Mesenchymal stem cell (in vitro differentiated cells and primary cell): ENCODE data around the gene EEF1B2.
"Not testable (repeated sequence)": the region's sequence is repeated elsewhere in the genome, so short reads cannot be mapped to it uniquely, and the experiment has no call there.

ENCODE experiments used
- DNase-seq: peaks from one replicate; pipeline ENCODE4 v3.0.0-alpha.2; 2013
- H2AFZ ChIP-seq: one replicate; pipeline ENCODE4 v1.6.1; 2013; ENCODE audit warnings: low read depth, mild to moderate bottlenecking, control low read depth, inconsistent platforms, low read length, moderate library complexity
- H2AK5ac ChIP-seq: 2 replicates; pipeline ENCODE4 v1.6.1; 2013; ENCODE audit warnings: low read length, moderate library complexity, mild to moderate bottlenecking, inconsistent platforms; ENCODE audit not compliant: severe bottlenecking
- H2BK120ac ChIP-seq: one replicate; pipeline ENCODE4 v1.6.1; 2013; ENCODE audit warnings: low read depth, mild to moderate bottlenecking, inconsistent platforms, low read length, moderate library complexity
- H2BK12ac ChIP-seq, 2 experiments: one replicate each; pipeline ENCODE4 v1.6.1; 2013; ENCODE audit warnings: inconsistent platforms in 2 of 2, low read length in 2 of 2, mild to moderate bottlenecking in 2 of 2, moderate library complexity in 2 of 2, control low read depth in 1 of 2
- H2BK15ac ChIP-seq: one replicate; pipeline ENCODE4 v1.6.1; 2013; ENCODE audit warnings: mild to moderate bottlenecking, low read depth, inconsistent platforms; ENCODE audit not compliant: poor library complexity, severe bottlenecking
- H2BK5ac ChIP-seq: 2 replicates; pipeline ENCODE4 v1.6.1; 2013; ENCODE audit warnings: low read depth, mild to moderate bottlenecking, low read length, control low read depth, inconsistent platforms; ENCODE audit not compliant: poor library complexity, severe bottlenecking
- H3K14ac ChIP-seq, 2 experiments: one replicate each; pipeline ENCODE4 v1.6.1; 2013; ENCODE audit warnings: inconsistent platforms in 2 of 2, low read length in 2 of 2, control low read depth in 1 of 2, mild to moderate bottlenecking in 1 of 2, moderate library complexity in 1 of 2
- H3K18ac ChIP-seq, 2 experiments: one replicate each; pipeline ENCODE4 v1.6.1; 2013; ENCODE audit warnings: inconsistent platforms in 2 of 2, low read length in 2 of 2, control low read depth in 1 of 2, low read depth in 1 of 2, mild to moderate bottlenecking in 1 of 2
- H3K23ac ChIP-seq, 2 experiments: one replicate each; pipeline ENCODE4 v1.6.1; 2013; ENCODE audit warnings: inconsistent platforms in 2 of 2, low read length in 2 of 2, mild to moderate bottlenecking in 2 of 2, moderate library complexity in 2 of 2, control low read depth in 1 of 2
- H3K27ac ChIP-seq: 2 replicates; pipeline ENCODE4 v1.5.1; 2013; ENCODE audit warnings: mild to moderate bottlenecking, moderate library complexity, low read length, control low read depth, inconsistent platforms; ENCODE audit not compliant: poor library complexity, severe bottlenecking
- H3K27me3 ChIP-seq, 2 experiments: 2 replicates each; pipeline versions ENCODE4 v1.6.1 to v1.7.0; 2013; ENCODE audit warnings: low read length in 2 of 2, mild to moderate bottlenecking in 2 of 2, moderate library complexity in 2 of 2, control low read depth in 1 of 2, inconsistent platforms in 1 of 2; ENCODE audit not compliant: control insufficient read depth in 1 of 2, insufficient read depth in 1 of 2
- H3K36me3 ChIP-seq, 2 experiments: 2 replicates each; pipeline versions ENCODE4 v1.6.1 to v1.7.0; 2013; ENCODE audit warnings: low read length in 2 of 2, control low read depth in 1 of 2, inconsistent platforms in 1 of 2, low read depth in 1 of 2, mild to moderate bottlenecking in 1 of 2; ENCODE audit not compliant: insufficient read depth in 2 of 2, control insufficient read depth in 1 of 2
- H3K4ac ChIP-seq, 2 experiments: one replicate each; pipeline ENCODE4 v1.6.1; 2013; ENCODE audit warnings: inconsistent platforms in 2 of 2, low read length in 2 of 2, mild to moderate bottlenecking in 2 of 2, moderate library complexity in 2 of 2, control low read depth in 1 of 2, low read depth in 1 of 2
- H3K4me1 ChIP-seq: 2 replicates; pipeline ENCODE4 v1.6.1; 2013; ENCODE audit warnings: low read depth, low read length, control low read depth; ENCODE audit not compliant: control insufficient read depth, insufficient read depth
- H3K4me2 ChIP-seq: 2 replicates; pipeline ENCODE4 v1.6.1; 2013; ENCODE audit warnings: low read length, mild to moderate bottlenecking, inconsistent platforms; ENCODE audit not compliant: poor library complexity, severe bottlenecking
- H3K4me3 ChIP-seq, 2 experiments: 2 replicates each; pipeline versions ENCODE4 v1.5.1 to v1.7.0; 2013; ENCODE audit warnings: low read length in 2 of 2, mild to moderate bottlenecking in 2 of 2, control low read depth in 1 of 2, low read depth in 1 of 2; ENCODE audit not compliant: insufficient read depth in 1 of 2
- H3K79me1 ChIP-seq: replicated peaks from 2 replicates; pipeline ENCODE4 v1.6.1; 2013; ENCODE audit warnings: mild to moderate bottlenecking, control low read depth, low read length, inconsistent platforms; ENCODE audit not compliant: poor library complexity, severe bottlenecking
- H3K9ac ChIP-seq: 2 replicates; pipeline ENCODE4 v1.7.0; 2013; ENCODE audit warnings: mild to moderate bottlenecking, low read length, moderate library complexity
- H3K9me3 ChIP-seq: 2 replicates; pipeline ENCODE4 v1.7.0; 2013; ENCODE audit warnings: mild to moderate bottlenecking, low read length; ENCODE audit not compliant: control insufficient read depth
- H4K8ac ChIP-seq: one replicate; pipeline ENCODE4 v1.6.1; 2013; ENCODE audit warnings: inconsistent platforms, mild to moderate bottlenecking, low read length, moderate library complexity
- H4K91ac ChIP-seq: one replicate; pipeline ENCODE4 v1.6.1; 2013; ENCODE audit warnings: mild to moderate bottlenecking, low read length, inconsistent platforms
- WGBS: methylation state at CpG from one replicate; pipeline ENCODE4 v1.1.7; 2013; ENCODE audit warnings: mixed read lengths; 5-methylcytosine and 5-hydroxymethylcytosine counted together

The EEF1B2 gene

GRCh38 chr2:206163251-206163880, 3.7 kb downstream of the EEF1B2 start:
- Histone ChIP-seq H3K14ac (no peak overlapping the region), H3K36me3 (peaks cover 16 to 49% of the 10 kb centered on the region in 2 experiments), H2BK5ac (no peak overlapping the region), H3K4me3 (no peak overlapping the region), H3K18ac (no peak overlapping the region), H2AK5ac (no peak overlapping the region), H3K27me3 (no peaks in the 10 kb centered on the region), H2BK15ac (no peak overlapping the region), H3K4me1 (peaks cover 2% of the 10 kb centered on the region), H4K91ac (no peak overlapping the region), H3K23ac (peak overlapping the region in 1 of 2 experiments; percentile 23), H2BK120ac (no peak overlapping the region), H3K27ac (no peak overlapping the region), H3K4ac (no peak overlapping the region), H2BK12ac (no peak overlapping the region), H2AFZ (no peak overlapping the region), H3K4me2 (no peak overlapping the region), H3K79me1 (peaks cover 4% of the 10 kb centered on the region), H3K9me3 (no peaks in the 10 kb centered on the region), H4K8ac (no peak overlapping the region), H3K9ac (peak overlapping the region; percentile 21)
- 99% methylated on average over 3 of the region's 3 CpGs for WGBS
- DNase-seq: no peak

DNA sequence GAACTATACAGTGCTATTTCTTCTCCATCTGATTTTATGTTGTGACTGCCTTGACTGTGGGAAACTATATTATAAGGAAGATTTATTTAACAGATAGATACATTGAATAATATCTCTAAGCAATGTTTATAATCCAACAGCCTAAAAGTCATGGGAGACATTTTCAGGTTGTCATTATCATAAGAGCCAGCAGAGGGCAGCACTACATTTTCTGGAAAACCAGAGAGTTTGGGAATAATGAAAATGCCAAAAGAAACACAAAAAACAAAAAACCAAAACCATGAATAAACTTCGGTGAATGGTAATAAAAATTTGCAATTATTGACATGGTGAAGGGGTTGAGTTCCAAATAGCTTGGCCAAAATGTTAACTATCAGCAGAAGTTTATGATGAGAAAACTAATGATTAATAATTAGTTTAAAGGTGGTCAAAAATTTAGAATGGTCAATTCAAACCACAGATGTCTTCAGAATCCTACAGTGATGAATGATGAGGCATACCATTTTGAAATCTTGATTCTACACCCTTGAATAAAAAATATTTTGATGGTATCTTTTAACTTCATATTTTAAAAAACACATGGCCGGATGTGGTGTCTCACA, 4.7 kb downstream of the EEF1B2 start:
- Histone ChIP-seq H3K23ac (no peak overlapping the region), H3K14ac (no peak overlapping the region), H3K36me3 (peaks cover 23 to 49% of the 10 kb centered on the region in 2 experiments), H4K8ac (no peak overlapping the region), H2AK5ac (no peak overlapping the region), H2AFZ (no peak overlapping the region), H3K27ac (no peak overlapping the region), H3K4me3 (no peak overlapping the region), H2BK5ac (no peak overlapping the region), H2BK15ac (no peak overlapping the region), H2BK120ac (no peak overlapping the region), H3K27me3 (no peaks in the 10 kb centered on the region), H3K4me1 (peaks cover 2% of the 10 kb centered on the region), H4K91ac (no peak overlapping the region), H3K4ac (no peak overlapping the region), H3K4me2 (no peak overlapping the region), H3K79me1 (peaks cover 4% of the 10 kb centered on the region), H2BK12ac (no peak overlapping the region), H3K9ac (peak overlapping the region; percentile 61), H3K18ac (no peak overlapping the region), H3K9me3 (no peaks in the 10 kb centered on the region)
- DNase-seq: peak; percentile 59
- WGBS: 94% methylated on average over 2 of the region's 2 CpGs

- DNase-seq, H3K27ac ChIP-seq, H3K4me2 ChIP-seq, H2BK12ac ChIP-seq, H2BK120ac ChIP-seq, H3K9ac ChIP-seq, H4K91ac ChIP-seq, H3K4me1 ChIP-seq, H3K27me3 ChIP-seq, H3K23ac ChIP-seq, H2BK5ac ChIP-seq, H2AK5ac ChIP-seq, H3K79me1 ChIP-seq, H3K9me3 ChIP-seq, H4K8ac ChIP-seq, H3K18ac ChIP-seq, H3K4me3 ChIP-seq, H3K4ac ChIP-seq, H3K14ac ChIP-seq, H2BK15ac ChIP-seq, H2AFZ ChIP-seq: not testable (repeated sequence)
- peaks cover 13 to 23% of the 10 kb centered on the region in 2 experiments for H3K36me3 ChIP-seq
- WGBS: 97% methylated on average over 4 of the region's 4 CpGs
These were observed 8.5 kb downstream of the EEF1B2 start for GRCh38 chr2:206168230-206168629.

DNA sequence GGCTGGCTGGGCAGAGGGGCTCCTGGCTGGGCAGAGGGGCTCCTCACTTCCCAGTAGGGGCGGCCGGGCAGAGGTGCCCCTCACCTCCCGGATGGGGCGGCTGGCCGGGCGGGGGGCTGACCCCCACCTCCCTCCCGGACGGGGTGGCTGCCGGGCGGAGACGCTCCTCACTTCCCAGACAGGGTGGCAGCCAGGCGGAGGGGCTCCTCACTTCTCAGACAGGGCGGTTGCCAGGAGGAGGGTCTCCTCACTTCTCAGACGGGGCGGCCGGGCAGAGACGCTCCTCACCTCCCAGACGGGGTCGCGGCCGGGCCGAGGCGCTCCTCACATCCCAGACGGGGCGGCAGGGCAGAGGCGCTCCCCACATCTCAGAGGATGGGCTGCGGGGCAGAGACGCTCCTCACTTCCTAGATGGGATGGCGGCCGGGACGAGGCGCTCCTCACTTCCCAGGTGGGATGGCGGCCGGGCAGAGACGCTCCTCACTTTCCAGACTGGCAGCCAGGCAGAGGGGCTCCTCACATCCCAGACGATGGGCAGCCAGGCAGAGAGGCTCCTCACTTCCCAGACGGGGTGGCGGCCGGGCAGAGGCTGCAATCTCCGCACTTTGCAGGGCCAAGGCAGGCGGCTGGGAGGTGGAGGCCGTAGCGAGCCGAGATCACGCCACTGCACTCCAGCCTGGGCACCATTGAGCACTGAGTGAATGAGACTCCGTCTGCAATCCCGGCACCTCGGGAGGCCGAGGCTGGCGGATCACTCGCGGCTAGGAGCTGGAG, 12.1 kb downstream of the EEF1B2 start:
- not testable (repeated sequence) for DNase-seq, H3K4me3 ChIP-seq, H2BK15ac ChIP-seq, H2BK5ac ChIP-seq, H3K18ac ChIP-seq, H3K79me1 ChIP-seq, H2BK120ac ChIP-seq, H4K8ac ChIP-seq, H4K91ac ChIP-seq, H2BK12ac ChIP-seq, H3K4me1 ChIP-seq, H3K9me3 ChIP-seq, H3K4me2 ChIP-seq, H3K9ac ChIP-seq, H3K23ac ChIP-seq, H2AFZ ChIP-seq, H3K27me3 ChIP-seq, H2AK5ac ChIP-seq, H3K27ac ChIP-seq, H3K4ac ChIP-seq, H3K14ac ChIP-seq
- 100% methylated on average over 16 of the region's 52 CpGs for WGBS
- H3K36me3 ChIP-seq: peaks cover 10 to 12% of the 10 kb centered on the region in 2 experiments
